IPS DF 4.7 (cell line): ENCODE results near the gene ATG7.
"Not testable (repeated sequence)": the region's sequence is repeated elsewhere in the genome, so short reads cannot be mapped to it uniquely, and the experiment has no call there.

ENCODE experiments used
- DNase-seq: peaks from one replicate; pipeline ENCODE4 v3.0.0-alpha.2; 2013; ENCODE audit warnings: low spot score; ENCODE audit errors: extremely low read depth

ATG7 gene

GRCh38 chr3:11507719-11508118 lies 235.5 kb downstream of the ATG7 start:
- DNase-seq: no peak

GRCh38 chr3:11508346-11509172 lies 236.4 kb downstream of the ATG7 start:
- no peak for DNase-seq

- no peak for DNase-seq
Measured at GRCh38 chr3:11509173-11510000, 237.2 kb downstream of the ATG7 start.

GRCh38 chr3:11510001-11510340 lies 237.8 kb downstream of the ATG7 start:
- no peak for DNase-seq

GRCh38 chr3:11510356-11510755 lies 238.2 kb downstream of the ATG7 start:
- DNase-seq: no peak

GRCh38 chr3:11511606-11512005 lies 239.4 kb downstream of the ATG7 start:
- DNase-seq: not testable (repeated sequence)

- not testable (repeated sequence) for DNase-seq
Measured at GRCh38 chr3:11513125-11513816, 241.1 kb downstream of the ATG7 start.

GRCh38 chr3:11513817-11514135 lies 241.6 kb downstream of the ATG7 start:
- no peak for DNase-seq

GRCh38 chr3:11514191-11514821 lies 242.1 kb downstream of the ATG7 start:
- no peak for DNase-seq

- DNase-seq: no peak
Measured at GRCh38 chr3:11517601-11518000, 245.4 kb downstream of the ATG7 start.

- no peak for DNase-seq
Measured at GRCh38 chr3:11521167-11521566, 249.0 kb downstream of the ATG7 start.

GRCh38 chr3:11522398-11522715 lies 250.2 kb downstream of the ATG7 start:
- no peak for DNase-seq

GRCh38 chr3:11522953-11523571 lies 250.9 kb downstream of the ATG7 start:
- DNase-seq: no peak

GRCh38 chr3:11523572-11524101 lies 251.4 kb downstream of the ATG7 start:
- no peak for DNase-seq

- not testable (repeated sequence) for DNase-seq
Measured at GRCh38 chr3:11526121-11526520, 253.9 kb downstream of the ATG7 start.

- DNase-seq: no peak
Measured at GRCh38 chr3:11529281-11529680, 257.1 kb downstream of the ATG7 start.

- DNase-seq: no peak
Measured at GRCh38 chr3:11530153-11530721, 258.0 kb downstream of the ATG7 start.

- DNase-seq: no peak
Measured at GRCh38 chr3:11532931-11533391, 260.8 kb downstream of the ATG7 start.

GRCh38 chr3:11534011-11534792 lies 262.0 kb downstream of the ATG7 start:
- DNase-seq: no peak

GRCh38 chr3:11534793-11535101 lies 262.6 kb downstream of the ATG7 start:
- no peak for DNase-seq
